GM10847 (cell line): Measurements from ENCODE around the gene KCNK15.

Experiments used
- POLR2A ChIP-seq: IDR thresholded peaks from 2 replicates; pipeline ENCODE4 v1.6.1; 2011; ENCODE audit not compliant: insufficient read length; ENCODE audit errors: extremely low read depth

The KCNK15 gene

GRCh38 chr20:44785768-44786167, 40.1 kb downstream of the KCNK15 start:
- no peak for TF ChIP-seq POLR2A

- no peak for TF ChIP-seq POLR2A
Measured at GRCh38 chr20:44787299-44787698, 41.6 kb downstream of the KCNK15 start.

DNA sequence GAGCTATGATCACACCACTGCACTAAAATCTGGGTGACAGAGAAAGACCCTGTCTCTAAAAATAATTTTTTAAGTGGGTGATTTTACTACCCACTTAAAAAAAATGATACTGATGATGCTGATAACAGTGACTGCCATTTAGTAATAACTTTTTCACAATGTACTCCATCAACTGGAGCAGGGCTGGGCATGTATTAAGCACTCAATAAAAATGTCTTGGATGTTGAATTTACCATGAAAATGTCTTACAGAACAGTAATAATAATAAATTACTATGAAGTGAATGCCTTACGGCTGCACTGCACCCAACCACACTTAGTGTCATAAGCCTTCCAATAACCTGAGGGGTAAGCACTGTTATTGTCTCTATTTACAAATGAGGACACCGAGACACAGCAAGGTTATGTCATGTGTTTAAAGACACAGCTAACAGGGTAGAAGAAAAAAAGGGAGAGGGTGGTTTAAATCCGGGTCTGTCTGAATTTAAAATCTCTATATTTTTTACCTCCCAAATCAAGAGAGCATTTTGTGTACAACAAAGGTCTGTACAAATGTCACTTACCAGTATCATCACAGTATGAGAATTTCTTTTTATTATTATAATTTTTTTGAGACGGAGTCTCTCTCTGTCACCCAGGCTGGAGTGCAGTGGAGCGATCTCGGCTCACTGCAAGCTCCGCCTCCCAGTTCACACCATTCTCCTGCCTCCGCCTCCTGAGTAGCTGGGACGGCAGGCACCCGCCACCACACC, 43.2 kb downstream of the KCNK15 start:
- no peak for TF ChIP-seq POLR2A

DNA sequence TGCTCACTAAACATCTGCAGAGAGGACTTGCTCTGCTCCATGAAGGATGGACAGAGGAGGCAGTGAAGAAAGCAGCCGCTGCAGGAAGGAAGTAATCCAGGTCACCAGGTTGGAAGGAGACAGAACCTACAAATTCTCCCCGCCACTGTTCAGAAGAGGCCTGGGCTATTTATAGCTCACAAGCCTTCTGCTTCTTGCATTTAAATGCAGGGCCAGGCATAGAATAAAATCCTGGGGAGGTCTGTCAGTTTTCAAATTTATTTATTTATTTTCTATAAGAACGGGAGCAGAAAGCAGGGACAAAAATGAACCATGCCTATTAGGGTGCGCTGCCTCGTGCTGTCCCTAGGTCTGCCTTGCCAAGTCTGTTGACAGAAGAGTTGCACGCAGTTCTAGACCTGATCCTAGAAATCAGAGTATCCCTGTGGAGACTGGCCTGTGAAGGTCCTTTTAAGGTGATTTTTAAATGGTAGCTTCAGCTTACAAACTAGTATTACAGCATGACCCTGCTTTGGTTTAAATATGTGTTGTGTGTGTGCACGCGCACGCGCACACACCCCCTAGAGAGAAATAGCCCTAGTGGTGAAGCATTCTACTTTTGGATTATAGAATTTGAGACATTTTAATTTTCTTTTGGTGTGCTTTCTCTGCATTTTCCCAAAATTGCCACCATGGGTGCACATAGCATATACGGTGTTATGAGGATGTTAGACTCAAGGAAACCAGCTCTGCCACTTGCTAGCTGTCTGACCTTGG, 45.2 kb downstream of the KCNK15 start:
- no peak for TF ChIP-seq POLR2A

DNA sequence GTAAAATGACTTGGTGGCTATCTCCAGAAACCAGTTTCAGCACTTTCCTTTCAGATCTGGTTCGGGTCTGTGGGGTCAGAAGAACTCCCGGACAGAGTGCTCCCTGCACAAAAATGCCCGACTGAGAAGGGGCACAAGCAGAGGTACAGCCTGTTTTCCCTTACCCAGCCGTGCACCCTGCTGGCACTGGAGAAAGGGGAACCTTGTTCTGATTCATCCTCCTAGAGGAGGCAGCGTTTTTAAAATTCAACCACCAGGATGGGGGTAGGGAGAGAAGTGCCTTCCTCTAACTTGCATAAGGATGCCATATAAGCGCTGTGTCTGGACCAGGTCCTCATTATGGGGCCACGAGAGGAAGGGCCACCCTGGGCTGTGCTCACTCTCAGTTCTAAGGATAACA, 47.1 kb downstream of the KCNK15 start:
- no peak for TF ChIP-seq POLR2A

DNA sequence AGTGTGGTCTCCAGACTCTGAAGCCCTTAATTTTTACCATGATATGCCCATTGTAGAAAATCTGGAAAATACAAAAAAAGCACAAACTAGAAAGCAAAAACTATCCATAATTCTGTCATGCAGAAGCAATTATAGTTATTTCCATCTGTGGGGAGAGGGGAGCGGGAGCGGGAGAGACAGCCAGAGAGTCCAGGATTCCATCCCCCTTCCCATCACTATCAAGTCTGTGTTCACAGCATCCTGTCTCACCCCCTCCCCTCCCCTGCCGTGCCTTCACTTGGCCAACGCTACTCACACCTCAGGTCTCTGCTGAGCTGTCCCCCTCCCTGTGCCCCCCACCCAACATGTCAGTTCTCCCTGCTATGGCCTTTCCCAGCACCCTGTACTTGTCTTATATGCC, 50.2 kb downstream of the KCNK15 start:
- no peak for TF ChIP-seq POLR2A

- no peak for TF ChIP-seq POLR2A
Measured at GRCh38 chr20:44796311-44796710, 50.6 kb downstream of the KCNK15 start.

- TF ChIP-seq POLR2A: no peak
Measured at GRCh38 chr20:44796758-44797457, 51.2 kb downstream of the KCNK15 start.

DNA sequence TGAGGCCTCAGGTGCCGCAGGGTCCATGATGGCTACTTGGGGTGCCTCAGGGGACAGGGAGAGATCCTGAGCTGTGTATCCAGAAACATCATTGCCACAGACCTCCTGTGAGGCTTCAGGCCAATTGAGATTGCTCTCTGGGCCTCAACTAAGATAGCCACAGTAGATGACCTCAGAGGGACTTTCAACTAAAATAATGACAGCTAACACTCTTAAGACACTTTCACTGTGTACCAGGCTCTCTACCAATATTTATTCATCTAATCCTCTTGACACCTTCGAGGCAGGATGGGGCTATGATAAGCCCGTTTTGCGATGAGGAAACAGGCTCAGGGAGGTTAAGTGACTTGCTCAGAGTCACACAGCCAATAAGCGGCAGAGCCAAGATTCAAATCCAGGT, 54.0 kb downstream of the KCNK15 start:
- no peak for TF ChIP-seq POLR2A

GRCh38 chr20:44800391-44801046, 54.9 kb downstream of the KCNK15 start:
- TF ChIP-seq POLR2A: no peak
